SK-N-SH (cell line): Measurements from ENCODE around the gene VPS8.

ENCODE experiments used
- CHD2 ChIP-seq: fragments of 150-350 bp; IDR thresholded peaks from 2 replicates; pipeline ENCODE4 v1.6.1; 2018; ENCODE audit warnings: low read length; ENCODE audit not compliant: partially characterized antibody
- CTCF ChIP-seq: fragments of 200-600 bp; sonication (generic); IDR thresholded peaks from 2 replicates; pipeline ENCODE4 v1.6.1; 2017; ENCODE audit warnings: antibody characterized with exemption, mild to moderate bottlenecking, moderate library complexity
- FOXM1 ChIP-seq: IDR thresholded peaks from 2 replicates; pipeline ENCODE4 v1.4.0; 2012; ENCODE audit warnings: low read depth, mild to moderate bottlenecking
- GABPA ChIP-seq: IDR thresholded peaks from 2 replicates; pipeline ENCODE4 v1.4.0; 2012; ENCODE audit warnings: low read depth, mild to moderate bottlenecking
- GATA2 ChIP-seq: sonication (generic); formaldehyde crosslinking; IDR thresholded peaks from 2 replicates; pipeline ENCODE4 v1.5.0; 2020; ENCODE audit warnings: mild to moderate bottlenecking, missing genetic modification reagents
- RAD21 ChIP-seq: IDR thresholded peaks from 2 replicates; pipeline ENCODE4 v1.6.1; 2012; ENCODE audit warnings: mild to moderate bottlenecking, low read length
- REST ChIP-seq: IDR thresholded peaks from 2 replicates; pipeline ENCODE4 v1.6.1; 2012; ENCODE audit warnings: mild to moderate bottlenecking, low read depth, low read length, moderate library complexity
- SMC3 ChIP-seq: IDR thresholded peaks from 2 replicates; pipeline ENCODE4 v1.6.1; 2012; ENCODE audit warnings: low read depth, low read length, improper control_type of control experiment
- USF2 ChIP-seq: fragments of 150-350 bp; IDR thresholded peaks from 2 replicates; pipeline ENCODE4 v1.6.1; 2017; ENCODE audit warnings: antibody characterized with exemption, low read length, low read depth, borderline replicate concordance

GRCh38 chr3:184776916-184777315, 35.0 kb upstream of the VPS8 start:
- TF ChIP-seq CTCF: no peak
- TF ChIP-seq USF2: no peak
- TF ChIP-seq FOXM1: no peak
- TF ChIP-seq SMC3: no peak
- no peak for TF ChIP-seq REST
- TF ChIP-seq CHD2: no peak
- TF ChIP-seq RAD21: no peak
- TF ChIP-seq GATA2 (CRISPR knock-in tag): no peak
- TF ChIP-seq GABPA: no peak
